Inferior parietal cortex (tissue), 1 donor: ENCODE results near the gene RHOA.

Source experiments
- DNase-seq: peaks from one replicate; pipeline ENCODE4 v3.0.0-alpha.2; 2016; ENCODE audit errors: extremely low spot score

RHOA gene

GRCh38 chr3:49411968-49412631, at the start of gene RHOA, which contains the start of gene TCTA:
Gene RHOA (minus strand): TSS chr3:49411976. CDS start chr3:49375589, 36,387 bp downstream.
Gene TCTA (plus strand): TSS chr3:49412423. CDS start chr3:49412427, 4 bp downstream.
- peak; percentile 100 for DNase-seq

- DNase-seq = no peak
Observed at GRCh38 chr3:49460956-49461355, 49.2 kb upstream of the RHOA start.

- DNase-seq = no peak
Observed at GRCh38 chr3:49460188-49460890, 48.6 kb upstream of the RHOA start.

GRCh38 chr3:49456466-49456865, 44.7 kb upstream of the RHOA start:
- no peak for DNase-seq

GRCh38 chr3:49454898-49455681, 43.3 kb upstream of the RHOA start:
- DNase-seq = no peak

GRCh38 chr3:49454458-49454857, 42.7 kb upstream of the RHOA start:
- DNase-seq = no peak

GRCh38 chr3:49453621-49454020, 41.8 kb upstream of the RHOA start:
- DNase-seq = no peak

GRCh38 chr3:49445391-49445790, 33.6 kb upstream of the RHOA start:
- DNase-seq = no peak

- DNase-seq = no peak
Observed at GRCh38 chr3:49434731-49435130, 23.0 kb upstream of the RHOA start.

- DNase-seq = no peak
Observed at GRCh38 chr3:49428752-49429080, 16.9 kb upstream of the RHOA start.

GRCh38 chr3:49427586-49427985, 15.8 kb upstream of the RHOA start:
- DNase-seq = no peak

GRCh38 chr3:49424816-49425215, 13.0 kb upstream of the RHOA start:
- DNase-seq = no peak

GRCh38 chr3:49422379-49423248, 10.8 kb upstream of the RHOA start, which contains the start of gene AMT:
Gene AMT (minus strand): TSS chr3:49422473. CDS start chr3:49422450, 23 bp downstream.
- DNase-seq = no peak

GRCh38 chr3:49421890-49422378, 10.2 kb upstream of the RHOA start:
- no peak for DNase-seq

- no peak for DNase-seq
Observed at GRCh38 chr3:49417516-49418120, 5.8 kb upstream of the RHOA start.

- DNase-seq = no peak
Observed at GRCh38 chr3:49416867-49417266, 5.1 kb upstream of the RHOA start.

GRCh38 chr3:49415931-49416601, 4.3 kb upstream of the RHOA start:
- DNase-seq = no peak

GRCh38 chr3:49414753-49415152, 3.0 kb upstream of the RHOA start:
- DNase-seq = no peak

- DNase-seq = no peak
Observed at GRCh38 chr3:49413338-49413734, 1.6 kb upstream of the RHOA start.

- DNase-seq = no peak
Observed at GRCh38 chr3:49412632-49413337, 1.0 kb upstream of the RHOA start.
